Mucosa of rectum (tissue), 2 donors: ENCODE measurements around the gene TSC1.
A peak's percentile ranks its signal among the peaks of the same experiment; 100 is the strongest.

ENCODE experiments used
- H3K27ac ChIP-seq, 2 donors: one replicate each; pipeline ENCODE4 v1.7.0; 2013; ENCODE audit warnings: inconsistent platforms in 2 of 2, low read depth in 2 of 2, low read length in 2 of 2
- H3K27me3 ChIP-seq, 2 donors: one replicate each; pipeline ENCODE4 v1.7.0; 2013; ENCODE audit warnings: low read length in 2 of 2; ENCODE audit not compliant: control insufficient read depth in 2 of 2, insufficient read depth in 2 of 2
- H3K36me3 ChIP-seq, 2 donors: one replicate each; pipeline ENCODE4 v1.7.0; 2013; ENCODE audit warnings: low read length in 2 of 2; ENCODE audit not compliant: control insufficient read depth in 2 of 2, insufficient read depth in 2 of 2
- H3K4me1 ChIP-seq, 2 donors: one replicate each; pipeline ENCODE4 v1.7.0; 2013; ENCODE audit warnings: low read length in 2 of 2, mild to moderate bottlenecking in 1 of 2; ENCODE audit not compliant: control insufficient read depth in 2 of 2, insufficient read depth in 2 of 2
- H3K4me3 ChIP-seq, 2 donors: one replicate each; pipeline ENCODE4 v1.7.0; 2013; ENCODE audit warnings: low read length in 2 of 2
- H3K9ac ChIP-seq, 2 donors: one replicate each; pipeline ENCODE4 v1.7.0; 2013; ENCODE audit warnings: low read length in 2 of 2, low read depth in 1 of 2, mild to moderate bottlenecking in 1 of 2
- H3K9me3 ChIP-seq, 2 donors: one replicate each; pipeline ENCODE4 v1.7.0; 2013; ENCODE audit warnings: low read length in 2 of 2; ENCODE audit not compliant: control insufficient read depth in 2 of 2
- donor health status: healthy.
- donor health status: Normal muscosa, but diverticular disease.

The TSC1 gene

DNA sequence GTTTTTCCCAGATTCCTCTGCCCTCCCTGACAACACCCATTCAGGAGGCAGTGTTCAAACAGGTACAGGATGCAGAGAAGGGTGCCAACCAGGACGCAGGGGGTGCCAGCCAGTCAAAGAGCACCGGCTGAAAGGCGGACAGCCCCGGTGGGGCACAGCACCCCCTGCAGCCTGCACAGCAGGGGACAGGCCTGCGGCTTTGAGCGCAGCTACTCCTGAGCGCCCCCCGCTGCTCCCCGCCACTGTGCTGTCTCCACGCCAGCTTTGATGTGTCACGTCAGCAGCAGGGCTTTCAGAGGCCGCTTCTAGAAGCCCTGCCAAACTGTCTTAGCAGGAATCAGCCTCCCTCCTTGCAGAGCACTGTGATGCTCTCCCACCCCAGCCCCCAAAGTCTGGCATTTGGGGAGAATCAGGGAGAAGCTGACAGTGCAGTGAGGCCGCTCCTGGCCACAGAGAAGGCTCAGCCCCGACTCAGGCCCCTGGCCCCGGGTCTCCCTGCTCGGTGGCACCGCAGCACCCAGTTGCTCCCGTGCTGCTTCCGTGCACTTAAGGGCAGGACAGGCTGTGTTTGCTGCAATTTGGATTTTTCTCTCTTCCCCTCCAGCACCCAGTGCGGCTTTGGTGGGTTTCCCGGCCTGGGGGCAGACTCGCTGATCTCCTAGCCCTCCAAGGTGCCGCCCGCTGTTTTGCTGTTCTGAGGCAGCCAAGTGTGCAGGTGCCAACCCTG is 86.6 kb downstream of the TSC1 start:
- Histone ChIP-seq H3K27ac (peak overlapping the region in 1 of 2 donors; percentile 9), H3K36me3 (no peaks in the 10 kb centered on the region), H3K9me3 (no peaks in the 10 kb centered on the region)

DNA sequence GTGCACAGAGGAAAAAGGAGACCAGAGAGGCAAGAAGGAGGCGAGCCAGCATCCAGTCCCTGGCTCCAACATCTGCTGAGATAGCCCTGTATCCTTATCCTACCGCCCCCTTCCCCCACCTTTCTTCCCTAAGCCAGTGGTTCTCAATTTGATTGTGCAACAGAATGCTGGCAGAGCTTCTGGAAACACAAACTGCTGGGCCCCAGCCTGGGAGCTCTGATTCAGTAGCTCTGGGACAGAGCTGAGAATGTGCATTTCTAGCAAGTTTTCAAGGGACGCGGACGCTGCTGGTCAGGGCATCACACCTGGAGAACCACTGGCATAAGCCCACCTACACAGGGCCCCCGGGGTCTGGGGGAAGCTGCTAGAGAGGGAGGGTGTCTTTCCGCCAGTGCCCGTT is 87.4 kb downstream of the TSC1 start:
- peak overlapping the region in 1 of 2 donors; percentile 9 for H3K27ac ChIP-seq
- H3K9ac ChIP-seq, result no peak overlapping the region
- no peaks in the 10 kb centered on the region for H3K4me1 ChIP-seq
- no peaks in the 10 kb centered on the region for H3K36me3 ChIP-seq
- no peaks in the 10 kb centered on the region for H3K27me3 ChIP-seq
- no peaks in the 10 kb centered on the region for H3K9me3 ChIP-seq
- H3K4me3 ChIP-seq, result no peak overlapping the region

More for the DNA sequence above, 86.6 kb downstream of the TSC1 start:
- no peak overlapping the region for H3K4me3 ChIP-seq
- H3K27me3 ChIP-seq, result no peaks in the 10 kb centered on the region
- no peaks in the 10 kb centered on the region for H3K4me1 ChIP-seq
- H3K9ac ChIP-seq, result no peak overlapping the region

GRCh38 chr9:132855904-132856303 is 88.5 kb downstream of the TSC1 start:
- Histone ChIP-seq H3K4me1 (no peaks in the 10 kb centered on the region), H3K9ac (no peak overlapping the region), H3K9me3 (no peaks in the 10 kb centered on the region), H3K27ac (no peak overlapping the region), H3K4me3 (no peak overlapping the region), H3K27me3 (no peaks in the 10 kb centered on the region), H3K36me3 (no peaks in the 10 kb centered on the region)

DNA sequence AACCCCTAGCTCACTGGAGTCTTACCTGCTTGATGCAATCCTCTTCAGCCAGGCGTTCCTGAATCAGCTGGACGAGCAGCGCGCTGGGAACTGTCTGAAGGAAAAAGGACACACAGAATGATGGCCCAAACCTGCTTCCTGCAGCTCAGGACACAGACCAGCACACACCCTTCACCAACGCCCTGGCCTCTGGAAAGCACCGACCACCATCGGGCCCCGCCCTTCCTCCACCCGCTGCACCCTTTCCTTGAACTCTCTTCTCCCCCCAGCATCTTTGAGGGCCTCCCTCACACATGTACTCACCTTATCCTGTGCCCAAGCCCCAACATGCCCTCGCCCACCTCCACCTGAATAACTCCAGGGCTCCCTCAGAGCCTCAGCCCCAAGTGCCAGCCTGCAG is 89.6 kb downstream of the TSC1 start:
- Histone ChIP-seq H3K9ac (no peak overlapping the region), H3K4me1 (no peaks in the 10 kb centered on the region), H3K27me3 (no peaks in the 10 kb centered on the region), H3K27ac (no peak overlapping the region), H3K36me3 (no peaks in the 10 kb centered on the region), H3K9me3 (no peaks in the 10 kb centered on the region), H3K4me3 (no peak overlapping the region)

GRCh38 chr9:132853482-132853881 is 90.9 kb downstream of the TSC1 start:
- no peaks in the 10 kb centered on the region for H3K36me3 ChIP-seq
- no peaks in the 10 kb centered on the region for H3K27me3 ChIP-seq
- H3K9ac ChIP-seq, result no peak overlapping the region
- no peaks in the 10 kb centered on the region for H3K9me3 ChIP-seq
- H3K27ac ChIP-seq, result no peak overlapping the region
- H3K4me3 ChIP-seq, result no peak overlapping the region
- H3K4me1 ChIP-seq, result peaks cover 0 to 3% of the 10 kb centered on the region in 2 donors

DNA sequence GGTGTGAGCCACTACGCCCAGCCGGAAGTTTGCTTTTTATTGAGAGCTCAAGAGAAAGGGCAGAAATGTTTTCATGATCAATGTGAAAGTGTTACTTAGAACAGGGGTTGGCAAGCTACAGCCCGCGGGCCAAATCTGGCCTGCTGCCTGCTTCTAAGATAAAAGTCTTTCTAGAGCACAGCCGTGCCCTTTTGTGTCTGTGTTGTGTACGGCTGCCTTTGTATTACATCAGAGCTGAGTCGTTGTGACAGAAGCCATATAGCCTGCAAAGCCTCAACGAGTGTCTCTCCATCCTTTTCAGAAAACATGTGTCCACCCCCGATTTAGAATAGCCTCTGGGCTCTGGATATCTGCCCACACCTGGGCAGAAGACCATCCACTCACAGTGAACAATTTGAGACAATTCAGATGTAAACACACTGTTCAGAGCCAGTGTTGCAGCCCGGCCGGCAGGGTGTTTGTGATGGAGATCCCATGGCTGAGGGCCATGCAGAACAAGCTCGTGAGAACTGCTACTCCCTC is 95.2 kb downstream of the TSC1 start:
- Histone ChIP-seq H3K9me3 (no peaks in the 10 kb centered on the region), H3K36me3 (no peaks in the 10 kb centered on the region), H3K4me3 (peak overlapping the region; percentile 39 to 45), H3K27me3 (no peaks in the 10 kb centered on the region), H3K4me1 (peaks cover 0 to 3% of the 10 kb centered on the region in 2 donors), H3K27ac (peak overlapping the region; percentile 29 to 48), H3K9ac (peak overlapping the region; percentile 6 to 51)

DNA sequence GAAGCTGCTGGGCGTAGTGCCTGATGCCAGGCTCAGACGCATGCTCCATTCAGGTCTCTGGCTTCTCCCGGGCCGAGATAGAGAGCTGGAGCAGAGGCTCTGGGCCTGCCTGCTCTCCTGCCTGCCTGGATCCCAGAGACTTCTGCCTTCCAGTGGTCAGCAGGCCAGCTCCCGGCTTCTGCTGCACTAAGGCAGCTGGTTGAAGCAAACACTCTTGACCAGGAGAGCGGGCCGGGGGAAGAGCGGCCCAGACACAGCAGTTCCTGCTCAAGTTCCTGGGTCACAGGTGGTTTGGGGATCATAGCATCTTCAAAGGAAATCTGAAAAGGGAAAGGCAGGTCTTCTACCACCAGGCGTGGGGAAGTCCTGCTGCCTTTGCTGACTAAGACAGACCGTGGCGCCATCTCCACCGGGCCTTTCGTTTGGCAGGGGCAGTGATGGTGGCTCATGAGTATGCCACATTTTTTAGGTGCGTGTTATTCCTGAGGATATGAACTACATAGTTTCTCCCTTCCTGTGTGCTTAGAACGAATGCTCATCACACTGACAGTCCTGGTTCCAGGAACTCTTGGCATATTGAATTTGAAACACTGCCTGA is 97.4 kb downstream of the TSC1 start:
- Histone ChIP-seq H3K9ac (no peak overlapping the region), H3K27me3 (no peaks in the 10 kb centered on the region), H3K27ac (no peak overlapping the region), H3K36me3 (no peaks in the 10 kb centered on the region), H3K9me3 (no peaks in the 10 kb centered on the region), H3K4me3 (no peak overlapping the region), H3K4me1 (peaks cover 0 to 3% of the 10 kb centered on the region in 2 donors)

GRCh38 chr9:132846109-132846917 is 98.1 kb downstream of the TSC1 start:
- Histone ChIP-seq H3K4me1 (peaks cover 0 to 3% of the 10 kb centered on the region in 2 donors), H3K36me3 (no peaks in the 10 kb centered on the region), H3K27me3 (no peaks in the 10 kb centered on the region), H3K9ac (no peak overlapping the region), H3K9me3 (no peaks in the 10 kb centered on the region), H3K27ac (no peak overlapping the region), H3K4me3 (no peak overlapping the region)

GRCh38 chr9:132842124-132843044 is 102.0 kb downstream of the TSC1 start:
- Histone ChIP-seq H3K27me3 (no peaks in the 10 kb centered on the region), H3K9ac (no peak overlapping the region), H3K4me3 (no peak overlapping the region)

More at GRCh38 chr9:132842124-132843044, 102.0 kb downstream of the TSC1 start:
- Histone ChIP-seq H3K9me3 (no peaks in the 10 kb centered on the region), H3K27ac (no peak overlapping the region), H3K4me1 (no peaks in the 10 kb centered on the region), H3K36me3 (no peaks in the 10 kb centered on the region)
